AG04449 (cell line): ENCODE results near the gene BBLN.

Experiments used
- CTCF ChIA-PET: fragments of 350-600 bp; formaldehyde crosslinking; extraction: SDS; loops from one replicate; lab custom pipeline; 2021; ENCODE audit warnings: antibody characterized with exemption; lab: Yijun Ruan, JAX
- POLR2A ChIA-PET: fragments of 400-600, 350-600 bp; formaldehyde crosslinking; extraction: SDS; loops from one replicate; lab custom pipeline; 2020; ENCODE audit warnings: antibody characterized with exemption, inconsistent platforms; lab: Yijun Ruan, JAX
- DNase-seq: peaks from one replicate; pipeline ENCODE4 v3.0.0-alpha.2; 2010; ENCODE audit warnings: low read depth, low spot score
- H3K4me3 ChIP-seq: 2 replicates; pipeline ENCODE4 v1.5.1; 2011; ENCODE audit warnings: low read depth, mild to moderate bottlenecking, control low read depth, low read length
- CTCF ChIP-seq: IDR thresholded peaks from one replicate; pipeline ENCODE4 v1.5.1; 2011; ENCODE audit warnings: mild to moderate bottlenecking, moderate library complexity, low read length, control low read depth, inconsistent platforms; ENCODE audit not compliant: insufficient read depth; ENCODE audit errors: missing control alignments

The BBLN gene

DNA sequence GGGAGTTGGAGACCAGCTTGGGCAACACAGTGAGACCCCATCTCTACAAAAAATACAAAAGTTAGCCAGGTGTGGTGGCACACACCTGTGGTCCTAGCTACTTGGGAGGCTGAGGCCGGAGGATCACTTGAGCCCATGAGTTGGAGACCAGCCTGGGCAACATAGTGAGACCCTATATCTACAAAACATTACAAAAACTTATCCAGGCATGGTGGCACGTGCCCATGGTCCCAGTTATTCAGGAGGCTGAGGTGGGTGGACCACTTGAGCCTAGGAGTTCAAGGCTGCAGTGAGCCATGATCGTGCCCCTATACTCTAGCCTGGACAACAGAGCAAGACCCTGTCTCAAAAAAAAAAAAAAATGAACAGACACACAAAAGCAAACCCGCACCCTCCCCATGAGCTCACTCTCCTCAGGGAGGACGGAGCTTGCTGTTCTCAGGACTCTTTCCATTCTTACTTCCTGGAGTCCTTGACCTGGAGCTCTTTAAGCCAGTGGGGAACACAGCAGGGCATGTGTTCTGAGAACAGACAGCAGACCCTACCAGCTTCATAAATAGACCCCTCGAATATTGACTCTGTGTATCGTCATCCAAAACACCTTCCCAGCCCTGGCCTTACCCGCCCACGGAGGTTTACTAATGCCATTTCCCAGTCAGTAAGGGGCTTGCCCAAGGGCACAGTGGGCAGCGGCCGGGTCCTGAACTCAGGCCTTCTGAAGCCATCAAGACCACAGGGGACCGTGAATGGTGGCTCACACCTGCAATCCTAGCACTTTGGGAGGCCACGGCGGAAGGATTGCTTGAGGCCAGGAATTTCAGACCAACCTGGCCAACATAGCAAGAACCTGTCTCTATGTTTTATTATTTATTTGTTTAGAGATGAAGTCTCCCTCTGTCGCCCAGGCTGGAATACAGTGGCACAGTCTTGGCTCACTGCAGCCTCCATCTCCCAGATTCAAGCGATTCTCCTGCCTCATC lies 43.7 kb upstream of the BBLN start:
- TF ChIP-seq CTCF = no peak
- H3K4me3 ChIP-seq = no peak overlapping the region
- ChIA-PET CTCF (interaction anchor here (1.0 to 7.1 kb wide), 15 partner anchors 11 to 193 kb away, joined by 3 to 264 read pairs (median 5); partner anchors contain the start of genes DPM2, NAIF1, PTGES2 and SLC25A25), POLR2A (interaction anchor here (0.7 to 1.6 kb wide), 3 partner anchors 10 to 43 kb away, joined by 3 read pairs; partner anchors contain the start of gene BBLN)
- no peak for DNase-seq

- peak overlapping the region; percentile 12; the same call in 1 of the 2 replicates for H3K4me3 ChIP-seq
Measured at GRCh38 chr9:128117613-128118471, 42.2 kb upstream of the BBLN start.

GRCh38 chr9:128118472-128118857 lies 41.6 kb upstream of the BBLN start:
- no peak for TF ChIP-seq CTCF
- POLR2A ChIA-PET = interaction anchor here (0.6 kb wide), 1 partner anchor 180 kb away, joined by 3 read pairs; no protein-coding TSS in a partner anchor
- DNase-seq = no peak
- CTCF ChIA-PET = interaction anchor here (0.7 to 7.1 kb wide), 35 partner anchors 9 to 244 kb away, joined by 3 to 264 read pairs (median 5); partner anchors contain the start of genes DPM2, NAIF1, PIP5KL1 and PTGES2
- no peak overlapping the region for H3K4me3 ChIP-seq

More at GRCh38 chr9:128117613-128118471, 42.2 kb upstream of the BBLN start:
- no peak for DNase-seq
- CTCF ChIA-PET = interaction anchor here (0.6 to 7.1 kb wide), 66 partner anchors 9 to 1666 kb away, joined by 3 to 264 read pairs (median 4); partner anchors contain the start of genes BBLN, DPM2, GOLGA2 and NAIF1
- POLR2A ChIA-PET = interaction anchor here (0.6 kb wide), 1 partner anchor 180 kb away, joined by 3 read pairs; no protein-coding TSS in a partner anchor
- TF ChIP-seq CTCF = peak; percentile 100

DNA sequence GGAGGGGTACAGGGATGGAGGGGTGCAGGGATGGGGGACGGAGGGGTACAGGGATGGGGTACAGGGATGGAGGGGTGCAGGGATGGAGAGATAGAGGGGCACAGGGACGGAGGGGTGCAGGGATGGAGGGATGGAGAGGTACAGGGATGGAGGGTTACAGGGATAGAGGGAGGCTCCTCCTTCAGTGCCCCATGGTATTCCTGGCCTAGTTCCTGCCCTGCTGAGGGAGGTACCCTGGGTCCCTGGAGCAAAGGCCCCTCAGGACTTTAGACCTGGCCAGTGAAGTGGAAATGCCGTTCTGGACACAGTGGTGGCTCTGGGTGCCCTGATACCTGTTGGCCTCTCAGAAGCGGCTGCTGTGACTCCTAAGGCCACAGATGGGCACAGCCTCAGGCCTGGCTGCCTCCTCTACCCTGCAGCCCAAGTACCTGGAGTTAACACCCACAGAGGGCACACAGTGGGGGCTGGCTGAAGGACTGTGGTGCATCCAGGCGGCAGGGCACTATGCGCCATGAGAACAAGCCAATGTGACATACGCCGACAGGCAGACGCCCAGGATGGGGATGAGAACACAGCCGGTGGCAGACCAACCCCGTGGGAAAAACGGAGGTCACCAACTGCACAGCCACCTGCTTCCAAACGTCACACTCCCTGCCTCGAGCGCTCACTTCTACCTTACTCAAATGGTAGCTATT lies 40.9 kb upstream of the BBLN start:
- POLR2A ChIA-PET = interaction anchor here (0.6 kb wide), 1 partner anchor 162 kb away, joined by 3 read pairs; no protein-coding TSS in a partner anchor
- TF ChIP-seq CTCF = no peak
- no peak for DNase-seq
- CTCF ChIA-PET = interaction anchor here (1.2 to 2.4 kb wide), 6 partner anchors 8 to 176 kb away, joined by 3 to 15 read pairs (median 8); no protein-coding TSS in a partner anchor
- H3K4me3 ChIP-seq = no peak overlapping the region

DNA sequence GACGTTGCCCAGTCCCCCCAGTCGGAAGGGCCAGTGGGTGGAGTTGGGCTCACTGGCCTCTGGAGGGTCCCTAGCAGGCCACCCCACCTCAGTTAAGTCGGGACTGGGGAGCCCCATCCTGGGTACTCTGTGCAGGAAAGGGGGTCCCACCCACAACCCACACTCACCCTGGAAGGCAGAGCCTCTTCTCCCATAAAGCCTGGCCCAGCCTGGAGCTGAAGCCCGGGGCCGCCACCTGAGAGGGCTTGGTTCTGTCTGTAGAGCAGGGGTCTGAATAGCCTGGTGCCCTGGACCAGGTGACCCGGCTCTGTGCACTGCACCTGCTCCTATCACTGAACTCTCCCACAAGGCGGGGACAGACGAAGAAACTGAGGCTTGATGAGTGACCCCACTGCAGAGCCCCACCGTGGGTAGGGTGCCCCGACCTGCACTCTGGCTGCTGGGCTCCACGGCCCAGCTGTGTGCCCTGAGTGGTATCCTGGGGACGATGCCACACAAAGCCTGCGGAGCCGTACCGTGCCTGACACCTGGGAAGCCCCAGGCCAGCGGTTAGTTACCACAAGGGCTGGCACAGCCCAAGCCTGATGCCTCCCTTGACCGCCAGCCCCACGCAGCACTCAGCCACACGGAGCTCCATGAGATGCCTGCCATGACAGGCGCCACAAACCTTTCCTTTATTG lies 39.9 kb upstream of the BBLN start:
- TF ChIP-seq CTCF = no peak
- H3K4me3 ChIP-seq = no peak overlapping the region
- ChIA-PET CTCF (interaction anchor here (1.0 to 2.4 kb wide), 8 partner anchors 9 to 177 kb away, joined by 3 to 15 read pairs (median 5); no protein-coding TSS in a partner anchor), POLR2A (interaction anchor here (0.6 kb wide), 2 partner anchors 22 to 163 kb away, joined by 3 read pairs; no protein-coding TSS in a partner anchor)
- DNase-seq = no peak
